Stimulated activated CD8-positive, alpha-beta memory T cell treated with anti-CD3 and anti-CD28 coated beads, Interleukin-4, amount 100 ng/mL, for 48 hours (primary cell): ENCODE results near the gene CARD11.
A peak's percentile ranks its signal among the peaks of the same experiment; 100 is the strongest.
"Not testable (repeated sequence)": the region's sequence is repeated elsewhere in the genome, so short reads cannot be mapped to it uniquely, and the experiment has no call there.

Experiments used
- DNase-seq: peaks from one replicate; pipeline ENCODE4 v3.0.0-alpha.2; 2020

Gene CARD11

GRCh38 chr7:3063016-3063753 is 19.5 kb upstream of the CARD11 start:
- DNase-seq: peak; percentile 86

- no peak for DNase-seq
These were observed 13.4 kb upstream of the CARD11 start for GRCh38 chr7:3057066-3057420.

- DNase-seq: no peak
These were observed 12.8 kb upstream of the CARD11 start for GRCh38 chr7:3056234-3057065.

GRCh38 chr7:3055626-3056025 is 12.0 kb upstream of the CARD11 start:
- no peak for DNase-seq

GRCh38 chr7:3042861-3043489 is 692 bp downstream of the CARD11 start:
- DNase-seq: peak; percentile 83

- no peak for DNase-seq
These were observed 1.5 kb downstream of the CARD11 start for GRCh38 chr7:3041986-3042675.

GRCh38 chr7:3039787-3040186 is 3.9 kb downstream of the CARD11 start:
- DNase-seq: peak; percentile 41

- DNase-seq: not testable (repeated sequence)
These were observed 5.7 kb downstream of the CARD11 start for GRCh38 chr7:3038011-3038410.

GRCh38 chr7:3037259-3037658 is 6.4 kb downstream of the CARD11 start:
- DNase-seq: no peak

GRCh38 chr7:3034591-3035150 is 9.0 kb downstream of the CARD11 start:
- DNase-seq: no peak

- DNase-seq: no peak
These were observed 10.1 kb downstream of the CARD11 start for GRCh38 chr7:3033581-3033980.

- no peak for DNase-seq
These were observed 10.5 kb downstream of the CARD11 start for GRCh38 chr7:3033136-3033535.

GRCh38 chr7:3032256-3032655 is 11.4 kb downstream of the CARD11 start:
- DNase-seq: no peak

- DNase-seq: peak; percentile 20
These were observed 14.5 kb downstream of the CARD11 start for GRCh38 chr7:3029138-3029537.

GRCh38 chr7:3028758-3029093 is 14.9 kb downstream of the CARD11 start:
- no peak for DNase-seq

- DNase-seq: peak; percentile 72
These were observed 15.5 kb downstream of the CARD11 start for GRCh38 chr7:3028071-3028757.

- DNase-seq: peak; percentile 17
These were observed 16.4 kb downstream of the CARD11 start for GRCh38 chr7:3027005-3027845.

- DNase-seq: no peak
These were observed 18.1 kb downstream of the CARD11 start for GRCh38 chr7:3025616-3026015.

- DNase-seq: no peak
These were observed 21.8 kb downstream of the CARD11 start for GRCh38 chr7:3021825-3022224.

GRCh38 chr7:3021224-3021623 is 22.4 kb downstream of the CARD11 start:
- DNase-seq: not testable (repeated sequence)

GRCh38 chr7:3020416-3020815 is 23.3 kb downstream of the CARD11 start:
- DNase-seq: no peak
